HUES48 (cell line): Measurements from ENCODE around the gene AGFG2.

Experiments
- H3K27ac ChIP-seq: one replicate; pipeline ENCODE4 v1.7.0; 2013; ENCODE audit warnings: low read depth, low read length, inconsistent platforms
- H3K27me3 ChIP-seq: 2 replicates; pipeline ENCODE4 v1.6.1; 2013; ENCODE audit warnings: mild to moderate bottlenecking, low read length; ENCODE audit not compliant: control insufficient read depth, insufficient read depth
- H3K36me3 ChIP-seq: 2 replicates; pipeline ENCODE4 v1.6.1; 2013; ENCODE audit warnings: low read length; ENCODE audit not compliant: control insufficient read depth, insufficient read depth
- H3K4me1 ChIP-seq: 2 replicates; pipeline ENCODE4 v1.6.1; 2013; ENCODE audit warnings: mild to moderate bottlenecking, low read length; ENCODE audit not compliant: control insufficient read depth, insufficient read depth
- H3K4me3 ChIP-seq: 2 replicates; pipeline ENCODE4 v1.5.1; 2013; ENCODE audit warnings: mild to moderate bottlenecking, low read depth, low read length
- H3K9ac ChIP-seq: 2 replicates; pipeline ENCODE4 v1.6.1; 2013; ENCODE audit warnings: mild to moderate bottlenecking, low read depth, low read length, moderate library complexity
- H3K9me3 ChIP-seq: 2 replicates; pipeline ENCODE4 v1.6.1; 2013; ENCODE audit warnings: low read length; ENCODE audit not compliant: control insufficient read depth, insufficient read depth

AGFG2 gene

DNA sequence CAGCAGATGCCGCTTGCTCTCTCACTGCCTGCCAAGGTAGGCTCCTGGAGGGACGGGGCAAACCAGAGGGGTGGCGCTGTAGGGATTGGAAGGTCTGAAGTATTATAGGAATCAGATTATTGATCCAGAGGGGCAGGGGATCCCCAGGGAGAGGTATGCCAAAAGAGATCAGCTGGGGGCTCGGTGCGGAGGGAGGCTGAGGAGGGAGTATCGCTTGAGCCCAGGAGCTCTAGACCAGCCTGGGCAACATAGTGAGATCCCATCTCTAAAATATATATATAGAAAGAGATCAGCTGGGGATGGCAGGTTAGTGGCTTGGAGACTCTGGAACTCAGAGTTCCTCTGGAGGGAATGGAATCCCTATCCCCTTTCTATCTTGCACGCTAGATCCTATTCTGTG lies 56.2 kb downstream of the AGFG2 start:
- H3K27me3 ChIP-seq, result peaks cover 6% of the 10 kb centered on the region
- H3K9ac ChIP-seq, result no peak overlapping the region
- H3K36me3 ChIP-seq, result 0 out of 2 replicates have a peak, but pooled peaks cover 6% of the 10 kb centered on the region
- H3K27ac ChIP-seq, result no peak overlapping the region
- H3K4me3 ChIP-seq, result no peak overlapping the region
- H3K9me3 ChIP-seq, result no peaks in the 10 kb centered on the region
- peaks cover 4% of the 10 kb centered on the region; the same call in 1 of the 2 replicates for H3K4me1 ChIP-seq

GRCh38 chr7:100598425-100598824 lies 59.4 kb downstream of the AGFG2 start:
- peaks cover 17% of the 10 kb centered on the region for H3K4me1 ChIP-seq
- no peak overlapping the region for H3K27ac ChIP-seq
- H3K9me3 ChIP-seq, result no peaks in the 10 kb centered on the region
- H3K27me3 ChIP-seq, result no peaks in the 10 kb centered on the region
- no peak overlapping the region for H3K9ac ChIP-seq
- no peak overlapping the region for H3K4me3 ChIP-seq
- H3K36me3 ChIP-seq, result 0 out of 2 replicates have a peak, but pooled peaks cover 6% of the 10 kb centered on the region

GRCh38 chr7:100599911-100600729 lies 61.1 kb downstream of the AGFG2 start:
- H3K9me3 ChIP-seq, result no peaks in the 10 kb centered on the region
- no peak overlapping the region for H3K9ac ChIP-seq
- 0 out of 2 replicates have a peak, but pooled peaks cover 6% of the 10 kb centered on the region for H3K36me3 ChIP-seq
- no peak overlapping the region for H3K27ac ChIP-seq
- H3K27me3 ChIP-seq, result no peaks in the 10 kb centered on the region
- H3K4me3 ChIP-seq, result no peak overlapping the region
- peaks cover 22% of the 10 kb centered on the region for H3K4me1 ChIP-seq

DNA sequence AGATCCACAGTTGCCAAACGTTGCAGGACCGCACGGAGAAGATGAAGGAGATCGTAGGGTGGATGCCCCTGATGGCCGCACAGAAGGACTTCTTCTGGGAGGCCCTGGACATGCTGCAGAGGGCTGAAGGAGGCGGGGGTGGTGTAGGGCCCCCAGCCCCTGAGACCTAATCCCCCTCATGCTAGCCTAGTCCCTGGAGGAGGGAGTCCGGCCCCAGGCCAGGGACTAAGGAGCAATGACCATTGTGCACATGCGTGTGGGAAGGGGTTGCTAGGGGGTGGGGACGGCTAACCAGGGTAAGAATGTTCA lies 61.7 kb downstream of the AGFG2 start:
- no peak overlapping the region for H3K27ac ChIP-seq
- H3K36me3 ChIP-seq, result 0 out of 2 replicates have a peak, but pooled peaks cover 6% of the 10 kb centered on the region
- no peaks in the 10 kb centered on the region; the same call in 1 of the 2 replicates for H3K27me3 ChIP-seq
- H3K9ac ChIP-seq, result no peak overlapping the region
- no peaks in the 10 kb centered on the region for H3K9me3 ChIP-seq
- H3K4me3 ChIP-seq, result no peak overlapping the region
- peaks cover 22% of the 10 kb centered on the region for H3K4me1 ChIP-seq

DNA sequence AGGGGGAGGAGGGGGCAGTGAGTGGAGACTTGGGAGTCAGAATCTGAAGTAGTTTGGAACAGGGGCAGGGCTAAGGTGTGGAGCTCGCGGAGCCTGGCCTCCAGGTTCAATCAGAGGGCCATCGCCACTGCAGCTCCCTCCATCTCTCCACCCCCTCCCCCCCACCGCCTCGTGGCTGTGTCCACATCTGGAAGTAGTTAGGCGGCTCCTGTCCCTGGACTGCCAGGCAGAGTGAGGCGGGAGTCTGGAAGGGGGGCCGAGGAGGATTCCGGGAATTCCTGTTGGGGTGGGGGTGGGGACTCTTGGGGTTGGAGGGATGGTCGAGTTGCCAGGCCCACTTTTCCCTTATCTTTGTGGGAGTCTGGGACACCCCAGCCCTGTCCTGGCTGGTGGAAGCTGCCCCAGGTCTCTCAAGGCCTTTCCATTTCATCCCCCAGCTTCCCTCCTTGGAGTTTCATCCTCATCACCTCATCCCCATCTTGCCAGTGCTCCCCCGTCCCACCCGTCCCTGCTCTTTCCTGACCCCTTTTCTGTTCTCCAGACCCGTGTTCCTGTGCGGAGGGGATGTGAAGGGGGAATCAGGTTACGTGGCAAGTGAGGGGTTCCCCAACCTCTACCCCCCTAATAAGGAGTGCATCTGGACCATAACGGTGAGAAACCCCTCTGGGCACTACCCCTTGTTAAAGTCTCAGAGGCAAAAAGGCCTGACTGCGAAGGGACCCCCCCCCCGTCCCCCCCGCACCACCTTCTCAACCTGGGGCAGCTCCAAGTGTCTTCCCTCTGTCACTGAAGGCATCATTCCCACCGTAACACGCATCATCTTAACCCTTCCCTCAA lies 64.1 kb downstream of the AGFG2 start:
- Histone ChIP-seq H3K27ac (peak overlapping the region; percentile 28), H3K4me3 (peak overlapping the region; percentile 61), H3K9me3 (no peaks in the 10 kb centered on the region), H3K27me3 (no peaks in the 10 kb centered on the region; the same call in 1 of the 2 replicates), H3K4me1 (peaks cover 26% of the 10 kb centered on the region), H3K9ac (peak overlapping the region; percentile 11; the same call in 1 of the 2 replicates), H3K36me3 (0 out of 2 replicates have a peak, but pooled peaks cover 4% of the 10 kb centered on the region)

GRCh38 chr7:100603726-100604027 lies 64.7 kb downstream of the AGFG2 start:
- Histone ChIP-seq H3K27me3 (no peaks in the 10 kb centered on the region; the same call in 1 of the 2 replicates), H3K27ac (peak overlapping the region; percentile 11), H3K36me3 (0 out of 2 replicates have a peak, but pooled peaks cover 4% of the 10 kb centered on the region), H3K4me1 (peaks cover 26% of the 10 kb centered on the region), H3K9ac (peak overlapping the region; percentile 11; the same call in 1 of the 2 replicates), H3K9me3 (no peaks in the 10 kb centered on the region), H3K4me3 (peak overlapping the region; percentile 61)

DNA sequence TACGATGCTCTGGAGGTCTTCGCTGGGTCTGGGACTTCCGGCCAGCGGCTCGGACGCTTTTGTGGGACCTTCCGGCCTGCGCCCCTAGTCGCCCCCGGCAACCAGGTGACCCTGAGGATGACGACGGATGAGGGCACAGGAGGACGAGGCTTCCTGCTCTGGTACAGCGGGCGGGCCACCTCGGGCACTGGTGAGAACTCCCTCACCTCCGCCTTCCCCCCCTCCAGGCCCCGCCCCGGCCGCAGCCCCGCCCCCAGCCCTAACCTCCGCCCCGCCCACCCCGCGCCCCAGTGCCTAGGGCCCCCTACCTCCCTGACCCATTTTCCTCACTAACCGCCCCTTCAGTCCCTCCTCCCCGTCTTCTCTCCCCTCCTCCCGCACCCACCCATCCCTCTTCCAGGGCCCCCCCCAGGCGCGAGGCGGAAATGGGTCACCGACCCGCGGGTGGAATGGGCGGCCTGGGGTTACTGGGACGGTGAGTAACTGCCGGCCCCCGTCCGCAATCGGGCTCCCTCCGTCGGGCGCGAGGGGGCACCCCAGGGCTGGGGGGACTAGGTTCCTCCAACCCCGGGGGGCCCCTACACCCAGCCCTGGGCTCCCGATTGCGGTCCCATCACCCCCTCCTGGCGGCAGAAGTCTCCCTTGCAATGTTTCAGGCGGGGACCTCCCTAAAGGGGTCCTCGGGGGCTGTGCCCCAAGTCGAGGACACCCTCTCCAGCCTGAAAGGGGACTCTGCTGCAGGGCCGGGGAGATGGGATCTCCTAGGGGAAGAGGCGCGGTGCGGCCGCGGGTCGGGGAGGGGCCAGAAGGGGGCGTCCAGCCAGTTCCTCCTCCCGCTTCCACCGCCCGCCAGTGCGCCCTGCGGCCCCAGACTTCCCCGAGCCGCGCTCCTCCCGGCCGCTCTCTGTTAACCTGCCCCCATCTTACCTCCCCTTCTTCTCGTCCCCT lies 65.3 kb downstream of the AGFG2 start:
- peak overlapping the region; percentile 79 for H3K4me3 ChIP-seq
- peak overlapping the region; percentile 11; the same call in 1 of the 2 replicates for H3K9ac ChIP-seq
- H3K27me3 ChIP-seq, result no peaks in the 10 kb centered on the region; the same call in 1 of the 2 replicates
- H3K4me1 ChIP-seq, result peaks cover 26% of the 10 kb centered on the region
- H3K27ac ChIP-seq, result peak overlapping the region; percentile 11
- no peaks in the 10 kb centered on the region for H3K9me3 ChIP-seq
- 0 out of 2 replicates have a peak, but pooled peaks cover 4% of the 10 kb centered on the region for H3K36me3 ChIP-seq

- Histone ChIP-seq H3K4me1 (peaks cover 26% of the 10 kb centered on the region), H3K9ac (no peak overlapping the region), H3K9me3 (no peaks in the 10 kb centered on the region), H3K27ac (no peak overlapping the region), H3K4me3 (peak overlapping the region; percentile 79), H3K36me3 (0 out of 2 replicates have a peak, but pooled peaks cover 4% of the 10 kb centered on the region), H3K27me3 (no peaks in the 10 kb centered on the region; the same call in 1 of the 2 replicates)
These were observed 66.2 kb downstream of the AGFG2 start for GRCh38 chr7:100604976-100605911.

- Histone ChIP-seq H3K27me3 (no peaks in the 10 kb centered on the region; the same call in 1 of the 2 replicates), H3K36me3 (0 out of 2 replicates have a peak, but pooled peaks cover 4% of the 10 kb centered on the region), H3K9ac (no peak overlapping the region), H3K27ac (no peak overlapping the region), H3K4me1 (peaks cover 24% of the 10 kb centered on the region), H3K9me3 (no peaks in the 10 kb centered on the region), H3K4me3 (no peak overlapping the region)
These were observed 67.3 kb downstream of the AGFG2 start for GRCh38 chr7:100606313-100606712.
